ENCODE measurements around the gene BSCL2. TPM values are rescaled to one million over a fixed set of nuclear protein-coding genes. Genes with fewer than 3 reads are reported as not detected.

Gene BSCL2
- total and polyA plus RNA-seq, 2 donors (not counting 1 experiment from before 2014, with no cell fraction given) = 35.5 to 62.1 TPM

GRCh38 chr11:62688491-62688890 lies 18.7 kb downstream of the BSCL2 start:
- H3K79me2 ChIP-seq (ENCODE audit: control insufficient read depth, insufficient read depth, low read length) = no peaks in the 10 kb centered on the region
- no peaks in the 10 kb centered on the region for H3K27me3 ChIP-seq (ENCODE audit: control insufficient read depth, insufficient read depth, low read length)
- H3K4me2 ChIP-seq (ENCODE audit: extremely low read depth, insufficient read depth, low read length) = peak overlapping the region; percentile 83
- H3K9me3 ChIP-seq (ENCODE audit: control insufficient read depth, insufficient read depth, low read depth, low read length) = no peaks in the 10 kb centered on the region
- no peak for DNase-seq (ENCODE audit: low read depth in 2 of 2)
- TF ChIP-seq EZH2 (IDR thresholded peaks at IDR 0.05; ENCODE audit: low read length, missing control alignments) (no peak), CTCF (conservative IDR thresholded peaks at IDR 0.05 in 1 of 2, IDR thresholded peaks at IDR 0.05 in 1 of 2; ENCODE audit: low read depth in 1 of 2, low read length in 2 of 2) (no peak)
- peak overlapping the region; percentile 46 for H3K27ac ChIP-seq (ENCODE audit: insufficient read depth, low read length)
- peaks cover 9% of the 10 kb centered on the region for H3K4me1 ChIP-seq (ENCODE audit: control insufficient read depth, extremely low read depth, insufficient read depth, low read length)
- peak overlapping the region; percentile 4 for H3K9ac ChIP-seq (ENCODE audit: insufficient read depth, low read length)
- H3K4me3 ChIP-seq (replicated peaks in 1 of 4; ENCODE audit: control extremely low read depth in 1 of 4, insufficient read depth in 1 of 4, low read depth in 3 of 4, low read length in 4 of 4) = peak overlapping the region; percentile 33 to 67 (median 52)
- H2AFZ ChIP-seq (ENCODE audit: low read length) = peak overlapping the region; percentile 33
- H4K20me1 ChIP-seq (ENCODE audit: control insufficient read depth, extremely low read depth, insufficient read depth, low read length) = no peaks in the 10 kb centered on the region
- H3K36me3 ChIP-seq (ENCODE audit: control insufficient read depth, insufficient read depth, low read length) = peaks cover 16% of the 10 kb centered on the region

GRCh38 chr11:62687508-62688396 lies 19.5 kb downstream of the BSCL2 start:
- H3K4me2 ChIP-seq (ENCODE audit: extremely low read depth, insufficient read depth, low read length) = peak overlapping the region; percentile 83
- H3K79me2 ChIP-seq (ENCODE audit: control insufficient read depth, insufficient read depth, low read length) = no peaks in the 10 kb centered on the region
- H3K27me3 ChIP-seq (ENCODE audit: control insufficient read depth, insufficient read depth, low read length) = no peaks in the 10 kb centered on the region
- H3K36me3 ChIP-seq (ENCODE audit: control insufficient read depth, insufficient read depth, low read length) = peaks cover 16% of the 10 kb centered on the region
- no peaks in the 10 kb centered on the region for H4K20me1 ChIP-seq (ENCODE audit: control insufficient read depth, extremely low read depth, insufficient read depth, low read length)
- H3K9me3 ChIP-seq (ENCODE audit: control insufficient read depth, insufficient read depth, low read depth, low read length) = no peaks in the 10 kb centered on the region
- peak overlapping the region; percentile 33 to 67 (median 52) for H3K4me3 ChIP-seq (replicated peaks in 1 of 4; ENCODE audit: control extremely low read depth in 1 of 4, insufficient read depth in 1 of 4, low read depth in 3 of 4, low read length in 4 of 4)
- peaks cover 9% of the 10 kb centered on the region for H3K4me1 ChIP-seq (ENCODE audit: control insufficient read depth, extremely low read depth, insufficient read depth, low read length)
- H3K9ac ChIP-seq (ENCODE audit: insufficient read depth, low read length) = peak overlapping the region; percentile 7
- DNase-seq (ENCODE audit: low read depth in 2 of 2) = no peak
- H3K27ac ChIP-seq (ENCODE audit: insufficient read depth, low read length) = no peak overlapping the region
- no peak for TF ChIP-seq EZH2 (IDR thresholded peaks at IDR 0.05; ENCODE audit: low read length, missing control alignments)
- TF ChIP-seq CTCF (conservative IDR thresholded peaks at IDR 0.05 in 1 of 2, IDR thresholded peaks at IDR 0.05 in 1 of 2; ENCODE audit: low read depth in 1 of 2, low read length in 2 of 2) = no peak
- H2AFZ ChIP-seq (ENCODE audit: low read length) = peak overlapping the region; percentile 33

- no peak overlapping the region for H3K9ac ChIP-seq (ENCODE audit: insufficient read depth, low read length)
- TF ChIP-seq CTCF (conservative IDR thresholded peaks at IDR 0.05 in 1 of 2, IDR thresholded peaks at IDR 0.05 in 1 of 2; ENCODE audit: low read depth in 1 of 2, low read length in 2 of 2) (no peak), EZH2 (IDR thresholded peaks at IDR 0.05; ENCODE audit: low read length, missing control alignments) (no peak)
Measured at GRCh38 chr11:62682518-62682917, 24.7 kb downstream of the BSCL2 start.

More at GRCh38 chr11:62682518-62682917, 24.7 kb downstream of the BSCL2 start:
- no peak for DNase-seq (ENCODE audit: low read depth in 2 of 2)
- H2AFZ ChIP-seq (ENCODE audit: low read length) = no peak overlapping the region
- peaks cover 5% of the 10 kb centered on the region for H3K4me1 ChIP-seq (ENCODE audit: control insufficient read depth, extremely low read depth, insufficient read depth, low read length)
- peaks cover 11% of the 10 kb centered on the region for H3K79me2 ChIP-seq (ENCODE audit: control insufficient read depth, insufficient read depth, low read length)
- H3K36me3 ChIP-seq (ENCODE audit: control insufficient read depth, insufficient read depth, low read length) = peaks cover under 1% of the 10 kb centered on the region
- H3K4me3 ChIP-seq (replicated peaks in 1 of 4; ENCODE audit: control extremely low read depth in 1 of 4, insufficient read depth in 1 of 4, low read depth in 3 of 4, low read length in 4 of 4) = no peak overlapping the region
- H3K27ac ChIP-seq (ENCODE audit: insufficient read depth, low read length) = no peak overlapping the region
- H3K9me3 ChIP-seq (ENCODE audit: control insufficient read depth, insufficient read depth, low read depth, low read length) = no peaks in the 10 kb centered on the region
- no peaks in the 10 kb centered on the region for H4K20me1 ChIP-seq (ENCODE audit: control insufficient read depth, extremely low read depth, insufficient read depth, low read length)
- no peak overlapping the region for H3K4me2 ChIP-seq (ENCODE audit: extremely low read depth, insufficient read depth, low read length)
- H3K27me3 ChIP-seq (ENCODE audit: control insufficient read depth, insufficient read depth, low read length) = no peaks in the 10 kb centered on the region
